Kidney (tissue), 14 donors: Measurements from ENCODE around the gene UCP3. TPM values are rescaled to one million over a fixed set of nuclear protein-coding genes. Genes with fewer than 3 reads are reported as not detected.

ENCODE experiments used
- DNase-seq, 5 donors: peaks; one replicate each; pipeline ENCODE4 v3.0.0-alpha.2; 2013 to 2020
- FAIRE-seq: peaks from 2 replicates; lab custom pipeline; 2012; peaks lifted over from hg19 to GRCh38; lab: Jason Lieb, UNC
- H3K27ac ChIP-seq, 2 donors: one replicate each; pipeline ENCODE4 v1.7.0; 2013; ENCODE audit warnings: low read depth in 2 of 2, low read length in 2 of 2, inconsistent platforms in 1 of 2
- H3K27me3 ChIP-seq: one replicate; pipeline ENCODE4 v1.7.1; 2013; ENCODE audit warnings: low read length, inconsistent platforms; ENCODE audit not compliant: control insufficient read depth, insufficient read depth
- H3K36me3 ChIP-seq, 3 donors: one replicate each; pipeline versions ENCODE4 v1.7.0 to v1.7.1; 2013; ENCODE audit warnings: low read length in 3 of 3, control low read depth in 1 of 3, inconsistent platforms in 1 of 3; ENCODE audit not compliant: insufficient read depth in 3 of 3, control insufficient read depth in 2 of 3
- H3K4me1 ChIP-seq, 3 donors: one replicate each; pipeline versions ENCODE4 v1.7.0 to v1.7.1; 2013; ENCODE audit warnings: low read length in 3 of 3, inconsistent platforms in 1 of 3, low read depth in 1 of 3; ENCODE audit not compliant: control insufficient read depth in 2 of 3, insufficient read depth in 2 of 3
- H3K4me3 ChIP-seq, 3 donors: one replicate each; pipeline versions ENCODE4 v1.7.0 to v1.8.1; 2013; ENCODE audit warnings: low read length in 3 of 3, control low read depth in 1 of 3, inconsistent platforms in 1 of 3
- H3K9ac ChIP-seq, 3 donors: one replicate each; pipeline versions ENCODE4 v1.7.0 to v1.7.1; 2013; ENCODE audit warnings: low read length in 3 of 3, control low read depth in 1 of 3, inconsistent platforms in 1 of 3
- H3K9me3 ChIP-seq, 3 donors: one replicate each; pipeline versions ENCODE4 v1.7.0 to v1.7.1; 2013; ENCODE audit warnings: low read length in 3 of 3, control low read depth in 1 of 3, inconsistent platforms in 1 of 3; ENCODE audit not compliant: control insufficient read depth in 2 of 3, insufficient read depth in 1 of 3
- CTCF ChIP-seq: IDR thresholded peaks from 3 replicates; pipeline ENCODE4 v1.5.1; 2012; ENCODE audit warnings: mild to moderate bottlenecking, moderate library complexity, borderline replicate concordance; ENCODE audit not compliant: insufficient read depth; ENCODE audit errors: extremely low read depth
- intact Hi-C: fragments of 100-400 bp; cut with DNase I; formaldehyde crosslinking; loops from one replicate; pipeline ENCODE4 v1.11.1; 2022
- polyA plus RNA-seq: library from polyadenylated mRNA; stranded (reverse); fragments of 350-450 nt; fragmentation: Illumina TruSeq; extraction: RNeasy Lipid Tissue Mini Kit (QIAGEN cat#74804); gene quantifications from one replicate; pipeline ENCODE4 v1.2.3, GENCODE V29; 2014; ENCODE audit warnings: low read depth, low replicate concordance; ENCODE audit not compliant: insufficient read depth
- total RNA-seq: library from RNA; stranded (reverse); fragmentation: NEBNext Ultra II Directional; extraction: Animal tissue kit (Norgen Biotek cat#: 25700); gene quantifications from one replicate; pipeline ENCODE4 v1.2.1, GENCODE V29; 2021
- donor health status: control.
- donor health status: control.
- donor health status: control.
- donor health status: control.
- donor health status: control.
- donor health status: DM: yes; HTN: yes; CAD: no.
- donor health status: Normal renal cell carcinoma (clear cell type).

The UCP3 gene
- total and polyA plus RNA-seq, 2 donors from 2014 or later = 0.28 to 4.0 TPM

- Histone ChIP-seq H3K9ac (no peak overlapping the region), H3K27me3 (no peaks in the 10 kb centered on the region), H3K9me3 (no peaks in the 10 kb centered on the region), H3K4me3 (no peak overlapping the region), H3K4me1 (no peaks in the 10 kb centered on the region), H3K27ac (no peak overlapping the region), H3K36me3 (no peaks in the 10 kb centered on the region)
- no peak for TF ChIP-seq CTCF
- FAIRE-seq = no peak
- intact Hi-C loops = no loop called here
- peak in 2 of 5 donors; percentile 33 to 53 for DNase-seq
Observed at GRCh38 chr11:73969991-73970800, 38.7 kb downstream of the UCP3 start.

GRCh38 chr11:73969091-73969490 lies 39.8 kb downstream of the UCP3 start:
- H3K36me3 ChIP-seq = no peaks in the 10 kb centered on the region
- H3K27ac ChIP-seq = no peak overlapping the region
- H3K4me1 ChIP-seq = peaks cover 0 to 2% (median 0%) of the 10 kb centered on the region in 3 donors
- FAIRE-seq = no peak
- H3K9me3 ChIP-seq = no peaks in the 10 kb centered on the region
- no peak overlapping the region for H3K4me3 ChIP-seq
- intact Hi-C loops = no loop called here
- no peak for TF ChIP-seq CTCF
- no peak for DNase-seq
- no peak overlapping the region for H3K9ac ChIP-seq
- H3K27me3 ChIP-seq = no peaks in the 10 kb centered on the region

GRCh38 chr11:73968356-73968966 lies 40.4 kb downstream of the UCP3 start:
- no peak overlapping the region for H3K9ac ChIP-seq
- DNase-seq (no peak), FAIRE-seq (no peak)
- no peak overlapping the region for H3K4me3 ChIP-seq
- H3K9me3 ChIP-seq = no peaks in the 10 kb centered on the region
- no peak for TF ChIP-seq CTCF
- intact Hi-C loops = no loop called here
- H3K4me1 ChIP-seq = peaks cover 0 to 2% (median 0%) of the 10 kb centered on the region in 3 donors
- no peak overlapping the region for H3K27ac ChIP-seq
- H3K36me3 ChIP-seq = no peaks in the 10 kb centered on the region
- H3K27me3 ChIP-seq = no peaks in the 10 kb centered on the region
